DOHH2 (cell line): ENCODE measurements around the gene FAM221A.

ENCODE experiments used
- EZH2phosphoT487 ChIP-seq: fragments of 200-600 bp; sonication (generic); IDR thresholded peaks from 2 replicates; pipeline ENCODE4 v1.6.1; 2017; ENCODE audit warnings: borderline replicate concordance, mild to moderate bottlenecking, antibody characterized with exemption, low read length, moderate library complexity, mixed read lengths
- TF ChIP-seq, protein P1 (sequence below): fragments of 200-600 bp; sonication (generic); IDR thresholded peaks from one replicate; pipeline ENCODE4 v1.5.1; 2014; ENCODE audit warnings: antibody characterized with exemption, mild to moderate bottlenecking, low read depth, low read length; ENCODE audit not compliant: poor library complexity, severe bottlenecking

GRCh38 chr7:23712368-23713284 lies 32.6 kb downstream of the FAM221A start:
- no peak for TF ChIP-seq EZH2phosphoT487
- TF ChIP-seq, protein P1, sequence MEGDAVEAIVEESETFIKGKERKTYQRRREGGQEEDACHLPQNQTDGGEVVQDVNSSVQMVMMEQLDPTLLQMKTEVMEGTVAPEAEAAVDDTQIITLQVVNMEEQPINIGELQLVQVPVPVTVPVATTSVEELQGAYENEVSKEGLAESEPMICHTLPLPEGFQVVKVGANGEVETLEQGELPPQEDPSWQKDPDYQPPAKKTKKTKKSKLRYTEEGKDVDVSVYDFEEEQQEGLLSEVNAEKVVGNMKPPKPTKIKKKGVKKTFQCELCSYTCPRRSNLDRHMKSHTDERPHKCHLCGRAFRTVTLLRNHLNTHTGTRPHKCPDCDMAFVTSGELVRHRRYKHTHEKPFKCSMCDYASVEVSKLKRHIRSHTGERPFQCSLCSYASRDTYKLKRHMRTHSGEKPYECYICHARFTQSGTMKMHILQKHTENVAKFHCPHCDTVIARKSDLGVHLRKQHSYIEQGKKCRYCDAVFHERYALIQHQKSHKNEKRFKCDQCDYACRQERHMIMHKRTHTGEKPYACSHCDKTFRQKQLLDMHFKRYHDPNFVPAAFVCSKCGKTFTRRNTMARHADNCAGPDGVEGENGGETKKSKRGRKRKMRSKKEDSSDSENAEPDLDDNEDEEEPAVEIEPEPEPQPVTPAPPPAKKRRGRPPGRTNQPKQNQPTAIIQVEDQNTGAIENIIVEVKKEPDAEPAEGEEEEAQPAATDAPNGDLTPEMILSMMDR = peak; percentile 75
